ENCODE data around the gene NDC80. TPM values are rescaled to one million over a fixed set of nuclear protein-coding genes. Genes with fewer than 3 reads are reported as not detected.
A peak's percentile ranks its signal among the peaks of the same experiment; 100 is the strongest.
"Not testable (repeated sequence)": the region's sequence is repeated elsewhere in the genome, so short reads cannot be mapped to it uniquely, and the experiment has no call there.

NDC80 gene
- 35.1 and 45.1 TPM in 2 replicates for total RNA-seq

GRCh38 chr18:2571200-2572170, at the start of gene NDC80, which contains the start of gene METTL4:
Gene NDC80 (plus strand): TSS chr18:2571557. CDS start chr18:2572986, 1,429 bp downstream.
Gene METTL4 (minus strand): TSS chr18:2571505. CDS start chr18:2567216, 4,289 bp downstream.
- DNase-seq (ENCODE audit: low read depth): peak; percentile 50
- TF ChIP-seq, protein P1, sequence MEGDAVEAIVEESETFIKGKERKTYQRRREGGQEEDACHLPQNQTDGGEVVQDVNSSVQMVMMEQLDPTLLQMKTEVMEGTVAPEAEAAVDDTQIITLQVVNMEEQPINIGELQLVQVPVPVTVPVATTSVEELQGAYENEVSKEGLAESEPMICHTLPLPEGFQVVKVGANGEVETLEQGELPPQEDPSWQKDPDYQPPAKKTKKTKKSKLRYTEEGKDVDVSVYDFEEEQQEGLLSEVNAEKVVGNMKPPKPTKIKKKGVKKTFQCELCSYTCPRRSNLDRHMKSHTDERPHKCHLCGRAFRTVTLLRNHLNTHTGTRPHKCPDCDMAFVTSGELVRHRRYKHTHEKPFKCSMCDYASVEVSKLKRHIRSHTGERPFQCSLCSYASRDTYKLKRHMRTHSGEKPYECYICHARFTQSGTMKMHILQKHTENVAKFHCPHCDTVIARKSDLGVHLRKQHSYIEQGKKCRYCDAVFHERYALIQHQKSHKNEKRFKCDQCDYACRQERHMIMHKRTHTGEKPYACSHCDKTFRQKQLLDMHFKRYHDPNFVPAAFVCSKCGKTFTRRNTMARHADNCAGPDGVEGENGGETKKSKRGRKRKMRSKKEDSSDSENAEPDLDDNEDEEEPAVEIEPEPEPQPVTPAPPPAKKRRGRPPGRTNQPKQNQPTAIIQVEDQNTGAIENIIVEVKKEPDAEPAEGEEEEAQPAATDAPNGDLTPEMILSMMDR (conservative IDR thresholded peaks at IDR 0.05; ENCODE audit: low read depth, low read length): no peak

DNA sequence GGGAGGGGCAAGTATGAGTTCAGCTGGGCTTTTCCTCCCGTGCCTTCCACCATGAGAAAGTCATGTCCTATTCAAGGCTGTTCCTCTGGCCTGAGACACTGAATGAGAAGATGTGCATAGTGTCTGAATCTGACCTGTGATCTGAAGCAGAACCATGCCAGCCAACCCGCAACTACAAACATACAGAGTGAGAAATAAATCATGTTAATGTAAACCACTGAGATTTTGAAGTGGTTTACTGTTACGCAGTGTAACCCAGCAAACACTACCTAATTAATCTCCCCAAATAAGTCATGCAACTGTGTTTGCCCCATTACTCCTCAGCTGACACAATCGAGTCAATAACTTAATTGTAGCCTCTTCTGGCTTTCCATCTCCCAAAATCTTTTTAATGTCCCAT, 49.2 kb upstream of the NDC80 start:
- no peak overlapping the region for H3K4me3 ChIP-seq (ENCODE audit: low read depth, low read length)
- TF ChIP-seq, protein P1 (conservative IDR thresholded peaks at IDR 0.05; ENCODE audit: low read depth, low read length): no peak
- no peak for DNase-seq (ENCODE audit: low read depth)

More at GRCh38 chr18:2571200-2572170, at the start of gene NDC80, which contains the start of gene METTL4:
- H3K4me3 ChIP-seq (ENCODE audit: low read depth, low read length): peak within 1 kb of the TSS; percentile 80

- H3K4me3 ChIP-seq (ENCODE audit: low read depth, low read length); DNase-seq (ENCODE audit: low read depth): not testable (repeated sequence)
These were observed 46.6 kb upstream of the NDC80 start for GRCh38 chr18:2524794-2525198.

- TF ChIP-seq, protein P1 (conservative IDR thresholded peaks at IDR 0.05; ENCODE audit: low read depth, low read length): no peak
- no peak overlapping the region for H3K4me3 ChIP-seq (ENCODE audit: low read depth, low read length)
- DNase-seq (ENCODE audit: low read depth): no peak
These were observed 45.0 kb upstream of the NDC80 start for GRCh38 chr18:2526329-2526728.

DNA sequence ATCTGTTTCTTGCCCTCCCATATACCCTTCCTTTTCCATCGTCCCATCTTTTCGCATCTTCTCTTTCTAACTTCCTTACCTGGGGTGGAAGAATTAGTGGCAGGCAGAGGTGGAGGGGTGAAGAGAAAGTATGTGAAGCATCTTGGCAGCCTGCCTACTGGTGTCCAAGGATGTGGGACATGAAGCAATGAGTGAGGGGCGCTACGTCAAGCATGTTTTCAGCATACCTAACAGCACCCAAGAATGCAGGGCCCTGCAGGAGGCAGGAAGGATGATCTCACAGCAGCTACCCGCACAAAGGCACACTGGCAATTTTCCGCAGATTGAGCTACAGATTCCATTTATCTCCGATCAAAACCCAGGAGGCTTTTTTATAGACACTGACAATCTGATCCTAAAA, 42.2 kb upstream of the NDC80 start:
- no peak for DNase-seq (ENCODE audit: low read depth)
- no peak overlapping the region for H3K4me3 ChIP-seq (ENCODE audit: low read depth, low read length)
- TF ChIP-seq, protein P1 (conservative IDR thresholded peaks at IDR 0.05; ENCODE audit: low read depth, low read length): no peak

GRCh38 chr18:2531751-2532150, 39.6 kb upstream of the NDC80 start:
- no peak overlapping the region for H3K4me3 ChIP-seq (ENCODE audit: low read depth, low read length)
- DNase-seq (ENCODE audit: low read depth): no peak
- TF ChIP-seq, protein P1 (conservative IDR thresholded peaks at IDR 0.05; ENCODE audit: low read depth, low read length): no peak

GRCh38 chr18:2532797-2533196, 38.6 kb upstream of the NDC80 start:
- no peak for DNase-seq (ENCODE audit: low read depth)
- TF ChIP-seq, protein P1 (conservative IDR thresholded peaks at IDR 0.05; ENCODE audit: low read depth, low read length): no peak
- no peak overlapping the region for H3K4me3 ChIP-seq (ENCODE audit: low read depth, low read length)
